Measurements from ENCODE around the gene CEACAM20. TPM values are rescaled to one million over a fixed set of nuclear protein-coding genes. Genes with fewer than 3 reads are reported as not detected.
"Not testable (repeated sequence)": the region's sequence is repeated elsewhere in the genome, so short reads cannot be mapped to it uniquely, and the experiment has no call there.

The CEACAM20 gene
- total and polyA plus RNA-seq, 4 experiments from 2014 or later, result not detected

GRCh38 chr19:44572581-44572900 lies 43.1 kb upstream of the CEACAM20 start:
- Histone ChIP-seq H3K9me3 (ENCODE audit: control insufficient read depth in 1 of 2, low read length in 2 of 2) (no peaks in the 10 kb centered on the region), H3K27me3 (ENCODE audit: insufficient read depth, low read length) (no peaks in the 10 kb centered on the region), H3K27ac (ENCODE audit: low read depth, low read length) (no peak overlapping the region), H3K4me1 (ENCODE audit: insufficient read depth, low read length) (no peaks in the 10 kb centered on the region), H3K4me3 (ENCODE audit: low read length in 2 of 2) (no peak overlapping the region), H3K36me3 (ENCODE audit: insufficient read depth, low read length) (no peaks in the 10 kb centered on the region)
- Mint-ChIP-seq H3K36me3 (peaks cover 0 to 4% of the 10 kb centered on the region in 2 donors), H3K4me3 (no peak overlapping the region), H3K27me3 (peaks cover 0 to 7% of the 10 kb centered on the region in 2 donors), H3K27ac (no peak overlapping the region), H3K9me3 (peaks cover 0 to 24% (median 1%) of the 10 kb centered on the region in 8 donors), H3K4me1 (peaks cover 0 to 4% (median 1%) of the 10 kb centered on the region in 4 donors)
- ChIA-PET POLR2A (ENCODE audit: partially characterized antibody) (no interaction called here), CTCF (ENCODE audit: partially characterized antibody) (interaction anchor here (2.4 kb wide), 1 partner anchor 11 kb away, joined by 13 read pairs; no protein-coding TSS in a partner anchor)
- intact Hi-C loops (cut with micrococcal nuclease), result no loop called here
- DNase-seq, result no peak

- peaks cover 0 to 23% (median under 1%) of the 10 kb centered on the region in 8 donors for H3K9me3 Mint-ChIP-seq
Observed at GRCh38 chr19:44571830-44572580, 42.5 kb upstream of the CEACAM20 start.

GRCh38 chr19:44570984-44571684 lies 41.7 kb upstream of the CEACAM20 start:
- no peaks in the 10 kb centered on the region for H3K36me3 ChIP-seq (ENCODE audit: insufficient read depth, low read length)
- peak; percentile 25 to 48 (median 33) for DNase-seq
- H3K27me3 ChIP-seq (ENCODE audit: insufficient read depth, low read length), result no peaks in the 10 kb centered on the region
- no peak overlapping the region for H3K27ac ChIP-seq (ENCODE audit: low read depth, low read length)
- H3K4me1 ChIP-seq (ENCODE audit: insufficient read depth, low read length), result no peaks in the 10 kb centered on the region
- peaks cover 0 to 2% of the 10 kb centered on the region in 2 donors for H3K36me3 Mint-ChIP-seq
- intact Hi-C loops (cut with micrococcal nuclease), result no loop called here
- H3K4me1 Mint-ChIP-seq, result peaks cover 0 to 4% (median 1%) of the 10 kb centered on the region in 4 donors
- H3K4me3 ChIP-seq (ENCODE audit: low read length in 2 of 2), result no peak overlapping the region
- CTCF ChIA-PET (ENCODE audit: partially characterized antibody), result interaction anchor here (0.8 to 2.4 kb wide), 5 partner anchors 13 to 89 kb away, joined by 3 to 18 read pairs (median 8); partner anchors contain the start of gene PVR
- POLR2A ChIA-PET (ENCODE audit: partially characterized antibody), result no interaction called here
- no peak overlapping the region for H3K27ac Mint-ChIP-seq
- peaks cover 0 to 10% of the 10 kb centered on the region in 2 donors for H3K27me3 Mint-ChIP-seq
- H3K4me3 Mint-ChIP-seq, result no peak overlapping the region
- H3K9me3 Mint-ChIP-seq, result peaks cover 0 to 23% (median 2%) of the 10 kb centered on the region in 8 donors
- H3K9me3 ChIP-seq (ENCODE audit: control insufficient read depth in 1 of 2, low read length in 2 of 2), result no peaks in the 10 kb centered on the region

More at GRCh38 chr19:44571830-44572580, 42.5 kb upstream of the CEACAM20 start:
- Histone ChIP-seq H3K4me1 (ENCODE audit: insufficient read depth, low read length) (no peaks in the 10 kb centered on the region), H3K9me3 (ENCODE audit: control insufficient read depth in 1 of 2, low read length in 2 of 2) (no peaks in the 10 kb centered on the region), H3K27ac (ENCODE audit: low read depth, low read length) (no peak overlapping the region), H3K36me3 (ENCODE audit: insufficient read depth, low read length) (no peaks in the 10 kb centered on the region), H3K27me3 (ENCODE audit: insufficient read depth, low read length) (no peaks in the 10 kb centered on the region), H3K4me3 (ENCODE audit: low read length in 2 of 2) (no peak overlapping the region)
- intact Hi-C loops (cut with micrococcal nuclease), result no loop called here
- CTCF ChIA-PET (ENCODE audit: partially characterized antibody), result interaction anchor here (1.4 to 2.4 kb wide), 4 partner anchors 12 to 88 kb away, joined by 7 to 18 read pairs (median 10); no protein-coding TSS in a partner anchor
- H3K27ac Mint-ChIP-seq, result no peak overlapping the region
- DNase-seq, result no peak
- POLR2A ChIA-PET (ENCODE audit: partially characterized antibody), result no interaction called here
- peaks cover 0 to 4% (median 1%) of the 10 kb centered on the region in 4 donors for H3K4me1 Mint-ChIP-seq
- H3K36me3 Mint-ChIP-seq, result peaks cover 0 to 2% of the 10 kb centered on the region in 2 donors
- peaks cover 0 to 4% of the 10 kb centered on the region in 2 donors for H3K27me3 Mint-ChIP-seq
- no peak overlapping the region for H3K4me3 Mint-ChIP-seq

- H3K27me3 Mint-ChIP-seq, result peaks cover 2 to 13% of the 10 kb centered on the region in 2 donors
- no peak overlapping the region for H3K27ac ChIP-seq (ENCODE audit: low read depth, low read length)
- H3K9me3 Mint-ChIP-seq, result peaks cover 0 to 24% (median 2%) of the 10 kb centered on the region in 8 donors
- DNase-seq, result no peak
- H3K4me3 ChIP-seq (ENCODE audit: low read length in 2 of 2), result no peak overlapping the region
- H3K36me3 Mint-ChIP-seq, result peaks cover 0 to 2% of the 10 kb centered on the region in 2 donors
- H3K27me3 ChIP-seq (ENCODE audit: insufficient read depth, low read length), result no peaks in the 10 kb centered on the region
- peaks cover 0 to 4% (median 1%) of the 10 kb centered on the region in 4 donors for H3K4me1 Mint-ChIP-seq
- ChIA-PET CTCF (ENCODE audit: partially characterized antibody) (interaction anchor here (1.4 to 2.4 kb wide), 4 partner anchors 13 to 89 kb away, joined by 7 to 18 read pairs (median 10); no protein-coding TSS in a partner anchor), POLR2A (ENCODE audit: partially characterized antibody) (no interaction called here)
- no peaks in the 10 kb centered on the region for H3K9me3 ChIP-seq (ENCODE audit: control insufficient read depth in 1 of 2, low read length in 2 of 2)
- no peak overlapping the region for H3K27ac Mint-ChIP-seq
- no peak overlapping the region for H3K4me3 Mint-ChIP-seq
- no peaks in the 10 kb centered on the region for H3K4me1 ChIP-seq (ENCODE audit: insufficient read depth, low read length)
- intact Hi-C loops (cut with micrococcal nuclease), result no loop called here
- no peaks in the 10 kb centered on the region for H3K36me3 ChIP-seq (ENCODE audit: insufficient read depth, low read length)
Observed at GRCh38 chr19:44570603-44570983, 41.1 kb upstream of the CEACAM20 start.

GRCh38 chr19:44567745-44568144 lies 38.3 kb upstream of the CEACAM20 start:
- Mint-ChIP-seq H3K36me3 (no peaks in the 10 kb centered on the region), H3K4me1 (peaks cover 0 to 4% (median 1%) of the 10 kb centered on the region in 4 donors), H3K4me3 (no peak overlapping the region), H3K27ac (no peak overlapping the region), H3K9me3 (peaks cover 0 to 13% (median 5%) of the 10 kb centered on the region in 8 donors), H3K27me3 (peaks cover 2 to 14% of the 10 kb centered on the region in 2 donors)
- DNase-seq, result no peak
- no peaks in the 10 kb centered on the region for H3K9me3 ChIP-seq (ENCODE audit: control insufficient read depth in 1 of 2, low read length in 2 of 2)
- no peak overlapping the region for H3K4me3 ChIP-seq (ENCODE audit: low read length in 2 of 2)
- intact Hi-C loops (cut with micrococcal nuclease), result no loop called here
- no peak overlapping the region for H3K27ac ChIP-seq (ENCODE audit: low read depth, low read length)
- CTCF ChIA-PET (ENCODE audit: partially characterized antibody), result no interaction called here
- H3K36me3 ChIP-seq (ENCODE audit: insufficient read depth, low read length), result no peaks in the 10 kb centered on the region
- no peaks in the 10 kb centered on the region for H3K27me3 ChIP-seq (ENCODE audit: insufficient read depth, low read length)
- POLR2A ChIA-PET (ENCODE audit: partially characterized antibody), result no interaction called here
- no peaks in the 10 kb centered on the region for H3K4me1 ChIP-seq (ENCODE audit: insufficient read depth, low read length)

GRCh38 chr19:44566984-44567383 lies 37.5 kb upstream of the CEACAM20 start:
- Histone ChIP-seq H3K27ac (ENCODE audit: low read depth, low read length) (no peak overlapping the region), H3K36me3 (ENCODE audit: insufficient read depth, low read length) (no peaks in the 10 kb centered on the region), H3K9me3 (ENCODE audit: control insufficient read depth in 1 of 2, low read length in 2 of 2) (no peaks in the 10 kb centered on the region), H3K4me1 (ENCODE audit: insufficient read depth, low read length) (no peaks in the 10 kb centered on the region), H3K27me3 (ENCODE audit: insufficient read depth, low read length) (no peaks in the 10 kb centered on the region), H3K4me3 (ENCODE audit: low read length in 2 of 2) (no peak overlapping the region)
- Mint-ChIP-seq H3K27ac (no peak overlapping the region), H3K9me3 (peaks cover 0 to 14% (median 9%) of the 10 kb centered on the region in 8 donors), H3K36me3 (peaks cover 0 to 1% of the 10 kb centered on the region in 2 donors), H3K27me3 (peaks cover 2 to 14% of the 10 kb centered on the region in 2 donors), H3K4me1 (peaks cover 0 to 4% (median 1%) of the 10 kb centered on the region in 4 donors), H3K4me3 (no peak overlapping the region)
- POLR2A ChIA-PET (ENCODE audit: partially characterized antibody), result no interaction called here
- no peak for DNase-seq
- CTCF ChIA-PET (ENCODE audit: partially characterized antibody), result no interaction called here
- intact Hi-C loops (cut with micrococcal nuclease), result no loop called here

GRCh38 chr19:44563086-44563655 lies 33.7 kb upstream of the CEACAM20 start:
- DNase-seq; H3K27me3 ChIP-seq (ENCODE audit: insufficient read depth, low read length); H3K9me3 ChIP-seq (ENCODE audit: control insufficient read depth in 1 of 2, low read length in 2 of 2); H3K4me1 Mint-ChIP-seq; H3K4me1 ChIP-seq (ENCODE audit: insufficient read depth, low read length); H3K4me3 Mint-ChIP-seq; H3K36me3 Mint-ChIP-seq; intact Hi-C loops (cut with micrococcal nuclease); H3K36me3 ChIP-seq (ENCODE audit: insufficient read depth, low read length); H3K27ac ChIP-seq (ENCODE audit: low read depth, low read length); H3K27ac Mint-ChIP-seq; CTCF ChIA-PET (ENCODE audit: partially characterized antibody); H3K4me3 ChIP-seq (ENCODE audit: low read length in 2 of 2); POLR2A ChIA-PET (ENCODE audit: partially characterized antibody): not testable (repeated sequence)
- peaks cover 0 to 19% (median 6%) of the 10 kb centered on the region in 8 donors for H3K9me3 Mint-ChIP-seq
- peaks cover 2 to 12% of the 10 kb centered on the region in 2 donors for H3K27me3 Mint-ChIP-seq

Data from CD4-positive, alpha-beta memory T cell (primary cell).